Measurements from ENCODE around the gene SLC25A20.

DNA sequence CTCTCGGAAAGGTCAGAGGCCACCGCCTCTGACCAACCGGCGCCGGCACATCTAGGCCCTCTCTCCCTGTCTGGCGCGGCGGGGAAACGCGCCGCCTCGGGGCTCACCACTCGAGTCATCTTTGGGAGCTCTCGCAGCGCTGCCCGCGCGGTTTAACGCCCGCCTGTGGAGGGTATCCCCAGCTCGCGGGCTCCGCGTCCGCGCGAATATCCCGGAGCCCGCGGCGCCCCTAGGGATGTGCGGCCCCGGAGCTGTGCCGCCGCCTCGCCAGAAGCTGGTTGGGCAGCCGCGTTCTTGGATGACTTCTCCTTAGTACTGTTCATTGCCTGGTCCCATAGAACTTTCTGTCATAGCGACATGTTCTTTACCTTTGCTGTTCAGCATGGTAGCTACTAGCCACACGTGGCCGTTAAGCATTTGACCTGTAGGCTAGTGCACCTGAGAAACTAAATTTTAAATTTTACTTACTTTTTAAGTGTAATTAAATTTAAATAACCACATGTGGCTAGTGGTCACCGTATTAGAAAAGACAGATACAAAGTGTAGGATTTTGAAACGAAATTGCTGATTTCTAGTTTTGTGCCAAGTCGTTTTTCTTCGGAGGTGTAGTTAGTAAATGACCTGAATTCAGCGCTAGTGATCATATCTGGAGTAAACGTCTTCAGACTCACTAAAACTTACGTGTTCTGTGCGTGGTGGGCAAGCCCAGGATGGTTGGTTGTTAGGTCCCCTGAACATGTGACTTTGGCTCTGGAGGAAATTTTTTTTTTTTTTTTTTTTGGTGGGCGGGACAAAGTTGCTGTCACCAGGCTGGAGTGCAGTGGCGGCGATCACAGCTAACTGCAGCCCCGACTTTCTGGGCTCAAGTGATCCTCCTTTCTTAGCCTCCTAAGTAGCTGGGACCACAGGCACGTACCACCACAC is 20.8 kb upstream of the SLC25A20 start:
- no peak for TF ChIP-seq CTCF (IDR thresholded peaks at IDR 0.05; ENCODE audit: borderline replicate concordance, extremely low read depth, low read length, poor library complexity, severe bottlenecking)
- no peak for TF ChIP-seq EZH2 (IDR thresholded peaks at IDR 0.05; ENCODE audit: borderline replicate concordance, low read depth, low read length, severe bottlenecking)

All from DND-41 (cell line).